ENCODE measurements around the gene NUCB1.
"Not testable (repeated sequence)": the region's sequence is repeated elsewhere in the genome, so short reads cannot be mapped to it uniquely, and the experiment has no call there.

NUCB1 gene

DNA sequence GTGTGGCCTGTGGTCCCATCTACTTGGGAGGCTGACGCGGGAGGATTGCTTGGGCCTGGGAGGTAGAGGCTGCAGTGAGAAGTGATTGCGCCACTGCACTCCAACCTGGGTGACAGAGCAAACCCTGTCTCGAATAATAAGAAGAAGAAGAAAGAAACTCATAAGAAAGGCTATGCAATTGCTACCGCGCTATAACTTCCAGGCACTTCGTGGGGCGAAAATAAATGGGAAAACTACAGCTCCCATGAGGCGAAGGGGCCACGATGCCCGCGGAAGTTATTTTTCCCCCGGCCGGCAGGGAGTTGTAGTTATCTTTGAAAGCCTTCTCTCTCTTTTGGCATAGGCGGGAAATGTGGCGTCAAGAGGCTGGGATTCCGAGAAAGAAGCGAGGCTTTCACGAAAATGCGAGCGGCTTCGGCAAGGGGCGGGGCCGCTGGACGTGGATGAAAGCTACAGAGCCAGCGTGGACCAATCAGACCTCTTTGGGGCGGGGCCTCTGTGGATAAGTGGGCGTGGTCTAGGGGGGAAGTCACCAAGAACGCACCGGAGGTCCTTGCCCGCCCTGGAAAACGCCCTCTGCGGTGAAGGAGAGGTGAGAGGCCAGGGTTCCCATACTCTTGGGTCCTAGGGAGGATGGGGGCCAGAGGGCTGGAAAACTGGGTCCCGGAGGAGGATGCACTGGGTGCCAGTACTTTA lies at the start of gene NUCB1:
NUCB1 (plus strand) TSS at position 532 of the 696 bp plus-strand sequence. CDS start 485 bp downstream, outside the sequence.
- peak; percentile 98 for DNase-seq

DNA sequence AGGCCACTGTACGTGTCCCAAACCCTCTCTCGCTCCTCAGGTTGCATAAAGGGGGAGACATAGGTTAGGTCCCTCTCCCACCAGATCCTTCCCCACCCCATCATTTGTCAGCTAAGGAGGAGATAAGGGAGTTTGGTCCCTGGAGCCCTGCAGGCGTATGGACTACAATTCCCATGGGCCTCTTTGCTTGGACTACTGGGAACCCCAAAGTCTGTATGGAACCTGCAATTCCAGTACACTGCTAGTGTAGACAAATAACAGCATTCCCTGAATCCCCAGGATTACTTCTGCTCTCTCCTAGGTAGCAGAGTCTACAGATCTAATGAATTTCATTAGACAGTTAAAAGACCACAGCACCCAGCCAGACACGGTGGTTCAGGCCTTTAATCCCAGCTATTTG lies 47.8 kb upstream of the NUCB1 start:
- no peak for DNase-seq

DNA sequence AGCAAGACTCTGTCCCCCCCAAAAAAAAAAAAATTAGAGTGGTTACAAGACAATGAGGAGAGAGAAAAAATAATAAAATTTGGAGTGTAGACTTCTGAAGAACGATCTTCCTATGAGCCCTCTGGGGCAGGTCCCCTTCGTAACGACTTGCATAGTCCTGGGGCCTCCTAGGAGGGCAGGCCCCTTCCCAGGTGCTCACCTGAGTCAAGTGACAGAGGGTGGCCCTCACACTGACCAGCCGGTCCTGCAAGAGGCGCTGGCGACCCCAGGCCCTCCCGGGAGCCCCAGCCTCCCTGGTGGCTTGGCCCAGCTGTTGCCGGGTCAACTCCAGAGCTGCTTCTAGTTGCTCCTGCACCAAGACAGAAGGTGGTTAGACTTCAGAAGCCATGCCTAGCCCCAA lies 46.6 kb upstream of the NUCB1 start:
- no peak for DNase-seq

DNA sequence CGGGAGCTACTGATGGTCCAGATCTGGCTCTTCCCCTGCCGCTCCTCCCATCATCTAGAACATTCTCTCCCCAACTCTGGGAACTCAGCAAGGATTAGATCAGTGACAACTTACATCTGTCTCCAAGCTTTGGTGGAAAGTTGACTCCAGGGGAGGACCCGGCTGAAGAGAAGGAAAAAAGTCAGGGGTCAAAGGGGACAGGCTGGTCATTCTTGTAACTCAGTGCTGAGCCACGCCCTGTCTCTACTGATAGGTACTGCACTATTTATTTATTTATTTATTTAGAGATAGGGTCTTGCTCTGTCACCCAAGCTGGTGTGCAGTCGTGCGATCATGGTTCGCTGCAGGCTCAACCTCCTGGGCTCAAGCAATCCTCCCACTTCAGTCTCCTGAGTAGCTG lies 46.0 kb upstream of the NUCB1 start:
- DNase-seq = no peak

DNA sequence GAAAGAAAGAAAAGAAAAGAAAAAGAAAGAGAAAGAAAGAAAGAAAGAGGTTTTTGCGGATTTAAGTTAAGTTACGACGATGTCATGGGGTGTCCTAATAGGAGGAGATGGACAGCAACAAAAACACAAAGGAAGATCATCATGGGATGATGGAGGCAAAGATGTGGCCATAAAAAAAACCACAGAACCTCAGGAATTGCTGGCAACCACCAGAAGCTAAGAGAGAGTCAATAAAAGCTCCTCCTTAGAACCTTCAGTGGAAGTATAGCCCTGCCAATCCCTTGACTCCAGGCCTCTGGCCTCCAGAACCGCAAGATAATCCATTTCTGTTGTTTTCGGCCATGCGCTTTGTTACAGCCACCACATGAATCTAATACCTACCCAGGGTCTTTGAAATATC lies 43.2 kb upstream of the NUCB1 start:
- DNase-seq = no peak

DNA sequence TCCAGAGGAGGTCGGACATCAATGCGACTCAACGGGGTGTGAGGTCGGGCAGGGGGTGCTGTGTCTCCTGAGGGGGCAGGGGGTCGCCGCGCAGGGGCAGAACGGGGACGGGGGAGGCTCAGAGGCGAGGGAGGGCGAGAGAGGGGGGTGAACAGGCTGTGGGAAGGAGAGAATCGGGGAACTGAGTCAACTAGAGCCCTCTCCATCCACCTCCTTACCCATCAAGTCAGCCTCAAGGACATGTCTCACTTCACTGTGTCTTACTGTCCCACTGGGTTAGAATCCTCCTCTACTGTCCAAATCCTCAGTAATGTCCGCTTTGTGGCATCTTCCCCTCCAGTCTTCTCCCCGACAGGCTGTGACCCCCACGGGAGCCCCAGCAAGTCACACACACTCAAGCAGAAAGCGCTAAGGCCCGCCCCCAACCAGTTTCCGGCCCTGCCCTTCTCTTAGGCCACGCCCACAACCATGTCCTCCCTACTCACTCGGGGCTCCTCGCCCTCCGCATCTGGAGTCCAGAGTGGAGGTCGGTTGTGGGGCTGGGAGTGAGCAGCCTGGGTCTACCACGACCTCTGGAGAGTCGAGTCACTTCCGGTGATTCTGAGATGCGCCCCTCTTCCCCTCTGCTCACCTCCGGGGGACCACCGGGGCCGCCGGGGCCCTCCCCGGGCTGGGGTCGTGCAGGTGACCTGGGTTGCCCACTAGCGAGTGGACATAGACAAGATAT lies 41.0 kb upstream of the NUCB1 start:
- peak; percentile 66 for DNase-seq

DNA sequence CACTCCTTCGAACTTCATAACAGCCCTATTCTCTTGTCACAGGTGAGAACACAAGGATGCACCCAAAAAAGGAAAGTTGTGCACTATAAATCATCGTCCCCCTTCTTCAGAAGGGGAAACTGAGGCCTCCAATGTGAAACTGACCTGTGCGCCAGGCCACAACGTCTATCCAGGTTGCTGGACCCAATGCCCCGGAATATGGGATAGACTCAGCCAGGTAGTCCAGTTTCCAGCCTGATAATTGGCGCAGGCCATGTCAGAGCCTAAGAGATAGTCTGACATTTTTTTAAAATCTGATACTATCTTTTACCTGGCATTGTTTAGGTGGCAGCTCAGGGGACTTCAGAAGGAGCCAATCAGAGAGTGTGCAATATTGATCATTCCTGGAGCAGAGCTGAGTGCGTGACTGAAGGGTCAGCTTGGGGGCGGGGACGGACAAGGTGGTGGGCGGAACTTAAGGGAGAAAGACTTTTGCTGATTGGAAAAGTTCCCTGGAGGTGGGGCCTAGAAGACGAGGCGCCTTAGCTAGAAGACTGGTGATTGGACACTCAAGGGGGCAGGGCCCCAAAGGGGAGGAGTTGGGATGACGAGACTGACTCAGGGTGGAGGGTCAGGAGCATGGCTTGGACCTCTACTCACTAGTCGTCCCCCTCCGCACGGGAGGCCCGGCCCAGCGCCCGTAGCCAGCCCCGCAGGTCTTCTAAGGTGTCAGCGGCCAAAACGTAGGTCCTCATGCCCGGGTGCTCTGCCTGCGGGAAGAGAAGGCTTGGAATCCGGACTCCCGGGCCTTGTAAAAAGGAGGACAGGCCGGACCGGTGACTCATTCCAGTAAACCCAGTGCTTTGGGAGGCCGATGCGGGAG lies 40.2 kb upstream of the NUCB1 start:
- no peak for DNase-seq

DNA sequence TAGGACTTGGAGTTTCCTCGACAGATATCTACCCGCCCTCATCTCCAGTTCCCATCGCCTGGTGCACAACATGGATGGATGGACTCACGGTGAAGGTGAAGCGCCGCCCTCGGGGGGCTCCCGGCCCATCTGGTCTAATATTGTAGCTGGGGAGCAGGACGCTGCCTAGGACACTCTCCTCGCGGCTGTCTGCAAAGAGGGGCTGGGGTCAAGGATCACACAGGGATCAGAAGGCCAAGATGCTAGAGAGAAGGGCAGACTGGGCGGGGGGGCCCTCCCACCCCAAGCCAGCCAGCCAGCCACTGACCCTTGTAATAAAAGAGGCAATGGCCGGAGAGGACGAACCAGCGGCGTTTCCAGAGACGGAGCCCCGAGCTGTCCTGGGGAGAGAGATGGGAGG lies 38.8 kb upstream of the NUCB1 start:
- no peak for DNase-seq

DNA sequence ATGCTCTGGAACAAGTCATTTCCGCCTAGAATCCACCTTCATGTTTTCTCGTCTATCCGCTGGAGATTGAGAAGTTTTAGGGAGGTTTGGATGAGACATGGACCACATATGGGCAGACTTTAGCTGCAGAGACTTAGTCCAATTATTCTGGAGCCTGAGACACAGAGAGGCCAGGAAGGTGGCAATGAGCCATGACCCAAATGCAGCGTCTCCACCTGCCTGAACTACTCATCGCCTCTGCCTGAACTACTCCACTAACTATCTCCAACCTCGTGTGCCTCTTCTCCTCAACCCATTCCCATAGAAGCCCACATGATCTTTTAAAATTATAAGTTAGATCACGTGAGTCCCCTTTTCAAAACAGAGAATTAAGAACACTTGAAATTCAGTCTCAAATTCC lies 37.3 kb upstream of the NUCB1 start:
- no peak for DNase-seq

DNA sequence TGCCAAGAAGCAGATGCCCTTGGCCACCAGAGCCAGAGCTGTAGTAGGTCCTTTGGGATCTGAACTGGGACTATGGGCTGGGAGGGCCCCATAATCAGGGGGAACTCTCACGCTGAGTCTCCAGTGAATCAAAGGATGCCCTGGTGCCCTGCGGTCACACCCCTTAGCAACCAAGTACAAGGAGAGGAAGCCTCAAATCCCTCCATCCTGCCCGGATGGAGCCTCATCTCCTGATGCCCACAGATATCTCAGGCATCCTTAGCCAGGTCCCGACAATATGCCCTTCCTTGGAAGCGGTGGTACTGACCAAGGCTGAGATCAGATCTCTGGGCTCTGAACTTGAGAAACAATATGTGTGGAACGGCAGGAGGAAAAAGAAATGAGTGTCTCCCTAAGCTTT lies 33.4 kb upstream of the NUCB1 start:
- DNase-seq = no peak

DNA sequence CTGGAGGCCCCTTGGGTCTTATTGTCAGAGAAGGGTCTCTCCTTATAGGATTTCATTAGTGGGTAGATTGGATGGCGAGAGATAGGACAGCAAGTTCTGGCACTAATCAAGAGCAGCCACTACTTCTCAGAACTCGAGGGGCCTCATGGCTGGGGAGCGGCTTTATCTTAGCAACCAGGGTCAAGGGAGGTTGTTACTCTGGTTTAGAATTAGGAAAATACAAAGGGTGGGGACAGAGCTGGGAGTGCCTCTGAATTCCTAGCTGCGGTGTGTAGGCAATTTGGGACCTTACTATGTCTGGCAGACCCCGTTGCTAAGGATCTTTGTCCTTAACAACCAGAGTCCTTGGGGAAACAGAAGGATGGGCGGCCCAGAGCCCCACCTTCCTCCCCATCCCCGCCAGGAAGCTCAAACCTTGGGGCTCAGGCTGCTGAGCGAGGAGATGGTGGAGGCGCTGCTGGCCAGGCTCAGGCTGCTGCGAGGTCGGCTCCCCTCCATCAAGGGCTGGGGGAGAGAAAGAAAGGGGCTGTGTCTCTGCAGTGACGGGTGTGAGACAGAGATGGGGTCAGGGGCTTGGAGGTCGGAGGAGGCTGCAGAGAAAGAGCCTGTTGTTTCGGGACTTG lies 32.9 kb upstream of the NUCB1 start:
- no peak for DNase-seq

DNA sequence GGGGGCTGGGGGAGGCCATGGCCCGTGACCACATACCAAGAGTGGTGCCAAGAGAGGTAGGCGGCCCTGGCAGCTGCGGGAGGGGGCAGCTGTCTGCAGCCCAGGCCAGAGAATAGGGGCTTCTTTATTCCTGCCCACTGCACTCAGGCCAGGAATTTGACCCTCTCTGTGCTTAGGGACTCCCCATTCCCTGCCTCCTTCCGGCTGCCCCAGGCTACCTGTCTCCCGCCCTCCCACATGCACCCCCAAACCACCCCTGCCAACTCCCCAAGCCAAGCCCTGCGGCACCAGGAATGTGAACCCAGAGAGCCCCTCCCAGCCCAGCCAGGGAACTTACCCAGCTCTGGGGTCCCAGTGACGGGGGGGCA lies 32.4 kb upstream of the NUCB1 start:
- no peak for DNase-seq

DNA sequence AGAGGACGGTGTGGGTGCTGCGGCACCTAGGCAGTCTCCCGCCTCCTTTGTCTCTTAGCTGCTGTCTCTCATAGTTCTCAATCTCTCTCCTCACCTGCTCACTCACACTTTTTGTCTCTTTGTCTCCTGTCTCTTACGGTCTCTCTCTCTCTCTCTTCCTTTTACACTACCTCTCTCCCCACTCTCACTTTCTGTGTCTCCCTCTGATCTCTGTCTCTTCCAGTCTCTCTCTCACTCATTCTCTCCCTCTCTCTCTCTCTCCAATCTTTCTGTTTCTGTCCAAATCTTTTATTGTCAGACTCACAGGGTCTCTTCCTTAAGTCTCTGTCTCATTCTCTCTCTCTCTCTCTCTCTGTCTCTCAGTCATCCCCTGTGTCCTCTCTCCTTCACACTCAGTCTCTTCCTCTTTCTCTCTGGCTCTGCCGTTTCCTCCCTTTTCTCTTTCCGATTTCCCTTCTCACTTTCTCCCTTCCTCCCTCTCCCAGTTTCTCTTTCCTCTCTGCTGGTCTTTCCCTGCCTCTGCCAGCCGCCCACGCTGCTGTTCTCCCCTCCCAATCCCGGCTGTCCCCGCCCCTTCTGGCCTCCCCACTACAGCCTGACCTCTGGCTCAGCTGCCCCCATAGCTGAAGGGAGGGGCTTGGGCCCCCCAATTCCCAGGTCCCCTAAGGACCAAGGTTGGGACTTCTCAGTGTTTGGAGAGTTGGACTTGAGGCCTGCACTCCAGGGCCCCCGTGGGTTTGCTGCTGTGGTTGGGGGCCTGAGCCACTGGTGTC lies 31.8 kb upstream of the NUCB1 start, which contains the start of gene PLEKHA4:
PLEKHA4 (minus strand) TSS at position 504 of the 773 bp plus-strand sequence. CDS start 997 bp downstream, outside the sequence.
- no peak for DNase-seq

DNA sequence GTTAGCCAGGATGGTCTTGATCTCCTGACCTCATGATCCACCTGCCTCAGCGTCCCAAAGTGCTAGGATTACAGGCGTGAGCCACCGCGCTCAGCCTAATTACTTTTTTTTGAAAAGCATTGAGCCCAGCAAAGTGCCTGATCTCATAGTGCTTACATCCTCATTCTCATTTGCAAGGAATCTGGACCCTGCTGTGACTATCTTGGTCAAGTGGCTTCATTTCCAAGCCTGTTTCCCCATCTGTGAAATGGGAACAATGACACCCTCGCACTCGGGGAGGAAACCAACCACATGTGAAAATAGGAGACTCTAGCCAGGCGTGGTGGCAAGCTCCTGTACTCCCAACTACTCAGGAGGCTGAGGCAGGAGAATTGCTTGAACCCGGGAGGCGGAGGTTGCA lies 30.1 kb upstream of the NUCB1 start:
- DNase-seq = no peak

DNA sequence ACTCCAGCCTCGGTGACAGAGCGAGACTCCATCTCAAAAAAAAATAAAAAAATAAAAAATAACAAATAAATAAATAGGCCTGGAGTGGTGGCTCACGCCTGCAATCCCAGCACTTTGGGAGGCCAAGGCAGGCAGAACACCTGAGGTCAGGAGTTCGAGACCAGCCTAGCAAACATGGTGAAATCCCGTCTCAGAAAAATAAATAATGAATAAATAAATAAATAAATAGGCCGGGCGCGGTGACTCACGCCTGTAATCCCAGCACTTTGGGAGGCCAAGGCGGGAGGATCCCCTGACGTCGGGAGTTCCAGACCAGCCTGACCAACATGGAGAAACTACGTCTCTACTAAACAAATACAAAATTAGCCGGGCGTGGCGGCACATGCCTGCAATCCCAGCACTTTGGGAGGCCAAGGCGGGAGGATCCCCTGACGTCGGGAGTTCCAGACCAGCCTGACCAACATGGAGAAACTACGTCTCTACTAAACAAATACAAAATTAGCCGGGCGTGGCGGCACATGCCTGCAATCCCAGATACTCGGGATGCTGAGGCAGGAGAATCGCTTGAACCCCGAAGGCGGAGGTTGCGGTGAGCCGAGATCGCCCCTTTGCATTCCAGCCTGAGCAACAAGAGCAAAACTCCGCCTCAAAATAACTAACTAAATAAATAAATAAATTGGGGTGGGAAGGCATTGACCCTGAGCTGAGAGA lies 28.5 kb upstream of the NUCB1 start:
- not testable (repeated sequence) for DNase-seq

DNA sequence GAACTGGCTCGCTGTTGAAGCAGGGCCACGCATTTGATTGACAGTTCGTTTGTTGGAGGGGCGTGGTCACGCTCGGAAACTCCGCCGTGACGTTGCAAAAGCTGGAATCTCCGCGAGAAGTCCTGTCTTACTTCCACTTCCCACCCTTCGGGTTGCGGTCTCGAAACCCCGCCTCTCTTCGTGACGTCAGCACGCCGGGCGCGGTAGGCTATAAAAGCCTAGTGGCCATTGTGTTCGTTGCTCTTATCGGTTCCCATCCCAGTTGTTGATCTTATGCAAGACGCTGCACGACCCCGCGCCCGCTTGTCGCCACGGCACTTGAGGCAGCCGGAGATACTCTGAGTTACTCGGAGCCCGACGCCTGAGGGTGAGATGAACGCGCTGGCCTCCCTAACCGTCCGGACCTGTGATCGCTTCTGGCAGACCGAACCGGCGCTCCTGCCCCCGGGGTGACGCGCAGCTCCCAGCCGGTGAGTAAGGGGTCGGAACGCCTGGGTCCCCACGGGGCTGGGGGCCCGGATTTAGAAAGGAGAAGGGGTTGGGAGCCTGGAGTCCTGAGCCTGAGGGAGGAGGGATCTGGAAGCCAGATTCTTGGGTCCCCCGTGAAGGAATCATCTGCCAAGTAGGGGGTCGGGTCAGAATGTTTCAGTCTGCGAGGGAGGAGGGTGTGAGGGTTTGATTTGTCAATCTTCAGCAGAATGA lies 27.8 kb upstream of the NUCB1 start, which contains the start of gene PPP1R15A:
PPP1R15A (plus strand) TSS at position 240 of the 702 bp plus-strand sequence. CDS start 813 bp downstream, outside the sequence.
- peak; percentile 96 for DNase-seq

DNA sequence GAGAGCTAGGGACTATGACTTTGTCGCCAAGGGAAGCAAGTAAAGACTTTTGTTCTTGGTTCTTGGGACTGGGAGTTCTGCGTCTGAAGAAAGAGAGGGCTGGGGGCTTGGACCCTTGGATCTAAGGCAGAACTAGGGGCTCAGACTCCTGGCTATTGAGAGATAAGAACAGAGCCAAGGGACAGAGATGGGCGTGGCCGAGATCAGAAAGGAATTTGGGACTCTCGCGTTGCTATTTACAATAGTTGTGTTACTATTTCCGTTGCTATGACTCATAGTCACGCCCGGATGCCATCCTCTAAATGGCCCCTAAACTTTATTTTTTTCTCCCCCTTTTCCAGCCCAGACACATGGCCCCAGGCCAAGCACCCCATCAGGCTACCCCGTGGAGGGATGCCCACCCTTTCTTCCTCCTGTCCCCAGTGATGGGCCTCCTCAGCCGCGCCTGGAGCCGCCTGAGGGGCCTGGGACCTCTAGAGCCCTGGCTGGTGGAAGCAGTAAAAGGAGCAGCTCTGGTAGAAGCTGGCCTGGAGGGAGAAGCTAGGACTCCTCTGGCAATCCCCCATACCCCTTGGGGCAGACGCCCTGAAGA lies 27.1 kb upstream of the NUCB1 start:
- peak; percentile 56 for DNase-seq

DNA sequence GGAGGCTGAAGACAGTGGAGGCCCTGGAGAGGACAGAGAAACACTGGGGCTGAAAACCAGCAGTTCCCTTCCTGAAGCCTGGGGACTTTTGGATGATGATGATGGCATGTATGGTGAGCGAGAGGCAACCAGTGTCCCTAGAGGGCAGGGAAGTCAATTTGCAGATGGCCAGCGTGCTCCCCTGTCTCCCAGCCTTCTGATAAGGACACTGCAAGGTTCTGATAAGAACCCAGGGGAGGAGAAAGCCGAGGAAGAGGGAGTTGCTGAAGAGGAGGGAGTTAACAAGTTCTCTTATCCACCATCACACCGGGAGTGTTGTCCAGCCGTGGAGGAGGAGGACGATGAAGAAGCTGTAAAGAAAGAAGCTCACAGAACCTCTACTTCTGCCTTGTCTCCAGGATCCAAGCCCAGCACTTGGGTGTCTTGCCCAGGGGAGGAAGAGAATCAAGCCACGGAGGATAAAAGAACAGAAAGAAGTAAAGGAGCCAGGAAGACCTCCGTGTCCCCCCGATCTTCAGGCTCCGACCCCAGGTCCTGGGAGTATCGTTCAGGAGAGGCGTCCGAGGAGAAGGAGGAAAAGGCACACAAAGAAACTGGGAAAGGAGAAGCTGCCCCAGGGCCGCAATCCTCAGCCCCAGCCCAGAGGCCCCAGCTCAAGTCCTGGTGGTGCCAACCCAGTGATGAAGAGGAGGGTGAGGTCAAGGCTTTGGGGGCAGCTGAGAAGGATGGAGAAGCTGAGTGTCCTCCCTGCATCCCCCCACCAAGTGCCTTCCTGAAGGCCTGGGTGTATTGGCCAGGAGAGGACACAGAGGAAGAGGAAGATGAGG lies 26.4 kb upstream of the NUCB1 start:
- DNase-seq = no peak
